HepG2 (cell line): ENCODE data around the gene NELFCD. TPM values are rescaled to one million over a fixed set of nuclear protein-coding genes. Genes with fewer than 3 reads are reported as not detected.

ENCODE experiments used
- CAMTA2 ChIP-seq: sonication (generic); formaldehyde crosslinking; IDR thresholded peaks from 2 replicates; pipeline ENCODE4 v1.4.0; 2020; ENCODE audit warnings: mild to moderate bottlenecking, missing genetic modification reagents, borderline replicate concordance
- HHEX ChIP-seq: IDR thresholded peaks from 2 replicates; pipeline ENCODE4 v1.6.1; 2016; ENCODE audit warnings: control low read depth
- ISX ChIP-seq: sonication (generic); formaldehyde crosslinking; conservative IDR thresholded peaks from 2 replicates; pipeline ENCODE4 v1.5.0; 2020; ENCODE audit warnings: missing genetic modification reagents
- SMARCE1 ChIP-seq: fragments of 450-650 bp; IDR thresholded peaks from 2 replicates; pipeline ENCODE4 v1.6.1; 2017; ENCODE audit warnings: borderline replicate concordance
- SRSF1 ChIP-seq: fragments of 200-400 bp; formaldehyde crosslinking; optimal IDR thresholded peaks from 2 replicates; pipeline ENCODE3; 2017; ENCODE audit warnings: mild to moderate bottlenecking, low read depth, low read length, moderate library complexity
- STAG1 ChIP-seq: sonication (generic); formaldehyde crosslinking; IDR thresholded peaks from 2 replicates; pipeline ENCODE4 v1.4.0; 2020; ENCODE audit warnings: missing genetic modification reagents
- THAP11 ChIP-seq: IDR thresholded peaks from 2 replicates; pipeline ENCODE4 v1.6.1; 2016; ENCODE audit warnings: missing biosample characterization, missing genetic modification reagents
- ZFP36L2 ChIP-seq: sonication (generic); formaldehyde crosslinking; IDR thresholded peaks from 2 replicates; pipeline ENCODE4 v1.4.0; 2020; ENCODE audit warnings: missing genetic modification reagents
- ZIK1 ChIP-seq: sonication (generic); formaldehyde crosslinking; IDR thresholded peaks from 2 replicates; pipeline ENCODE4 v1.5.0; 2020; ENCODE audit warnings: mild to moderate bottlenecking, low read depth, missing genetic modification reagents, borderline replicate concordance
- ZNF264 ChIP-seq: sonication (generic); formaldehyde crosslinking; IDR thresholded peaks from 2 replicates; pipeline ENCODE4 v1.4.0; 2020; ENCODE audit warnings: missing genetic modification reagents
- ZNF598 ChIP-seq: sonication (generic); formaldehyde crosslinking; IDR thresholded peaks from 2 replicates; pipeline ENCODE4 v1.5.1; 2020; ENCODE audit warnings: mild to moderate bottlenecking, missing genetic modification reagents, borderline replicate concordance
- polyA plus RNA-seq, 8 experiments: library from polyadenylated mRNA; depleted of rRNA in 3 of 8; stranded (reverse) in 7 of 8; unstranded in 1 of 8; fragments of >200 nt; fragmentation: Illumina TruSeq in 4 of 8; extraction: Trizol in 4 of 8; gene quantifications; 2 replicates each; pipeline versions ENCODE4 v1.2.1 to v1.2.3, GENCODE V29; 2011 to 2016; ENCODE audit warnings: low read depth in 4 of 8, missing spikeins in 1 of 8, mixed read lengths in 1 of 8; ENCODE audit not compliant: insufficient read depth in 1 of 8
- total RNA-seq, 5 experiments: library from RNA; depleted of rRNA; stranded (reverse); fragments of >200 nt; fragmentation: Illumina TruSeq; extraction: Trizol; gene quantifications; 2 replicates each; pipeline ENCODE4 v1.2.3, GENCODE V29; 2016; ENCODE audit warnings: low read depth in 1 of 5
- TF ChIP-seq, protein P1 (sequence below): sonication (generic); formaldehyde crosslinking; conservative IDR thresholded peaks from 2 replicates; pipeline ENCODE4 v1.4.0; 2020; ENCODE audit warnings: mild to moderate bottlenecking, missing genetic modification reagents, moderate library complexity
- TF ChIP-seq, protein P2 (sequence below): sonication (generic); formaldehyde crosslinking; conservative IDR thresholded peaks from 2 replicates; pipeline ENCODE4 v1.8.0; 2022; ENCODE audit warnings: low read depth, missing genetic modification reagents
- TF ChIP-seq, protein P3 (sequence below): sonication (generic); formaldehyde crosslinking; IDR thresholded peaks from 2 replicates; pipeline ENCODE4 v1.5.1; 2020; ENCODE audit warnings: mild to moderate bottlenecking, missing genetic modification reagents, borderline replicate concordance
- TF ChIP-seq, protein P4 (sequence below): sonication (generic); formaldehyde crosslinking; IDR thresholded peaks from 2 replicates; pipeline ENCODE4 v1.4.0; 2020; ENCODE audit warnings: missing genetic modification reagents

The NELFCD gene
- total and polyA plus RNA-seq, 2 of the 13 experiments (the other 11 are each of a cell fraction or from before 2014, with no cell fraction given), result 159 to 203 TPM

DNA sequence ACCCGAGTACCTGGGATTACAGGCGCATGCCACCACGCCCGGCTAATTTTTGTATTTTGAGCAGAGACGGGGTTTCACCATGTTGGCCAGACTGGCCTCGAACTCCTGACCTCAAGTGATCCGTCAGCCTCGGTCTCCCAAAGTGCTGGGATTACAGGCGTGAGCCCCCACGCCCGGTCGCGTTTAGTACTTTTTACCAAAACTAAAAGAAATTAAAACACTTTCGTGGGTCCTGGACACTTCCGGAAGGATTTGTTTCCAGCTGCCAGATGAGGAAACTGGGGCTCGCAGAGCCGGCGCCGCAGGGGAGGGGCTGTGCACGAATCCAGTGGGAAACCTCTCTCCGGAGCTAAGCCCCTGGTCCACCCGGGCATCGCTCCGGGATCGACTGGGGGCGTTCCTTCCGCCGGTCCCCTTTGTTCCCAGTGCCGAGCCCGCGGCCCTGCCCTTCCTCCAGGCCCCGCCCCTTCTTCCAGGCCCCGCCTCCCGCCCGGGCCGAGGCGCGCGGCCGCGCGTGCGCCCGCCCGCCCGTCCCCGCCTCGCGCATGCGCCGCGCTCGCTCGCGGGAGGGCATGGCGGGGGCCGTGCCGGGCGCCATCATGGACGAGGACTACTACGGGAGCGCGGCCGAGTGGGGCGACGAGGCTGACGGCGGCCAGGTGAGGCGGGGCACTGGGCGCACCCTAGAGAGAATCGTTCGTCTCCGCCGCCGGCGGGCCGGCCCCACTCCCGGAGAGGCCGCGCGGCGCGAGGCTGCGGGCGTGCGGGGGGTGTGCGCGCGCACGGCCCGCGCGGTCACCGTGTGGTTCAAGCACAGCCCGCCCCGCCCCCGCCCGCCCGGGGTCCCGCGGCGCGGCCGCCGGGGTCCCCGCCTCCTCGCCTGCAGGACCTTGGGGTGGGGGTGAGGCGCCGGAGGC is at the start of gene NELFCD (continued):
- TF ChIP-seq CAMTA2 (no peak), STAG1 (peak; percentile 29; the same call in 1 of the 2 replicates), ISX (CRISPR knock-in tag) (no peak), THAP11 (CRISPR knock-in tag) (peak; percentile 58), ZNF598 (CRISPR knock-in tag) (0 out of 2 replicates have a peak, but pooled peaks have one; percentile 70), SMARCE1 (no peak), SRSF1 (no peak), HHEX (CRISPR knock-in tag) (no peak), ZIK1 (CRISPR knock-in tag) (peak; percentile 80), ZNF264 (CRISPR knock-in tag) (0 out of 2 replicates have a peak, but pooled peaks have one; percentile 32), ZFP36L2 (no peak; the same call in 1 of the 2 replicates)
- TF ChIP-seq, protein P1, sequence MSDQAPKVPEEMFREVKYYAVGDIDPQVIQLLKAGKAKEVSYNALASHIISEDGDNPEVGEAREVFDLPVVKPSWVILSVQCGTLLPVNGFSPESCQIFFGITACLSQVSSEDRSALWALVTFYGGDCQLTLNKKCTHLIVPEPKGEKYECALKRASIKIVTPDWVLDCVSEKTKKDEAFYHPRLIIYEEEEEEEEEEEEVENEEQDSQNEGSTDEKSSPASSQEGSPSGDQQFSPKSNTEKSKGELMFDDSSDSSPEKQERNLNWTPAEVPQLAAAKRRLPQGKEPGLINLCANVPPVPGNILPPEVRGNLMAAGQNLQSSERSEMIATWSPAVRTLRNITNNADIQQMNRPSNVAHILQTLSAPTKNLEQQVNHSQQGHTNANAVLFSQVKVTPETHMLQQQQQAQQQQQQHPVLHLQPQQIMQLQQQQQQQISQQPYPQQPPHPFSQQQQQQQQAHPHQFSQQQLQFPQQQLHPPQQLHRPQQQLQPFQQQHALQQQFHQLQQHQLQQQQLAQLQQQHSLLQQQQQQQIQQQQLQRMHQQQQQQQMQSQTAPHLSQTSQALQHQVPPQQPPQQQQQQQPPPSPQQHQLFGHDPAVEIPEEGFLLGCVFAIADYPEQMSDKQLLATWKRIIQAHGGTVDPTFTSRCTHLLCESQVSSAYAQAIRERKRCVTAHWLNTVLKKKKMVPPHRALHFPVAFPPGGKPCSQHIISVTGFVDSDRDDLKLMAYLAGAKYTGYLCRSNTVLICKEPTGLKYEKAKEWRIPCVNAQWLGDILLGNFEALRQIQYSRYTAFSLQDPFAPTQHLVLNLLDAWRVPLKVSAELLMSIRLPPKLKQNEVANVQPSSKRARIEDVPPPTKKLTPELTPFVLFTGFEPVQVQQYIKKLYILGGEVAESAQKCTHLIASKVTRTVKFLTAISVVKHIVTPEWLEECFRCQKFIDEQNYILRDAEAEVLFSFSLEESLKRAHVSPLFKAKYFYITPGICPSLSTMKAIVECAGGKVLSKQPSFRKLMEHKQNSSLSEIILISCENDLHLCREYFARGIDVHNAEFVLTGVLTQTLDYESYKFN (CRISPR knock-in tag), result peak; percentile 48
- TF ChIP-seq, protein P2, sequence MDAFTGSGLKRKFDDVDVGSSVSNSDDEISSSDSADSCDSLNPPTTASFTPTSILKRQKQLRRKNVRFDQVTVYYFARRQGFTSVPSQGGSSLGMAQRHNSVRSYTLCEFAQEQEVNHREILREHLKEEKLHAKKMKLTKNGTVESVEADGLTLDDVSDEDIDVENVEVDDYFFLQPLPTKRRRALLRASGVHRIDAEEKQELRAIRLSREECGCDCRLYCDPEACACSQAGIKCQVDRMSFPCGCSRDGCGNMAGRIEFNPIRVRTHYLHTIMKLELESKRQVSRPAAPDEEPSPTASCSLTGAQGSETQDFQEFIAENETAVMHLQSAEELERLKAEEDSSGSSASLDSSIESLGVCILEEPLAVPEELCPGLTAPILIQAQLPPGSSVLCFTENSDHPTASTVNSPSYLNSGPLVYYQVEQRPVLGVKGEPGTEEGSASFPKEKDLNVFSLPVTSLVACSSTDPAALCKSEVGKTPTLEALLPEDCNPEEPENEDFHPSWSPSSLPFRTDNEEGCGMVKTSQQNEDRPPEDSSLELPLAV (CRISPR knock-in tag), result no peak
- TF ChIP-seq, protein P3, sequence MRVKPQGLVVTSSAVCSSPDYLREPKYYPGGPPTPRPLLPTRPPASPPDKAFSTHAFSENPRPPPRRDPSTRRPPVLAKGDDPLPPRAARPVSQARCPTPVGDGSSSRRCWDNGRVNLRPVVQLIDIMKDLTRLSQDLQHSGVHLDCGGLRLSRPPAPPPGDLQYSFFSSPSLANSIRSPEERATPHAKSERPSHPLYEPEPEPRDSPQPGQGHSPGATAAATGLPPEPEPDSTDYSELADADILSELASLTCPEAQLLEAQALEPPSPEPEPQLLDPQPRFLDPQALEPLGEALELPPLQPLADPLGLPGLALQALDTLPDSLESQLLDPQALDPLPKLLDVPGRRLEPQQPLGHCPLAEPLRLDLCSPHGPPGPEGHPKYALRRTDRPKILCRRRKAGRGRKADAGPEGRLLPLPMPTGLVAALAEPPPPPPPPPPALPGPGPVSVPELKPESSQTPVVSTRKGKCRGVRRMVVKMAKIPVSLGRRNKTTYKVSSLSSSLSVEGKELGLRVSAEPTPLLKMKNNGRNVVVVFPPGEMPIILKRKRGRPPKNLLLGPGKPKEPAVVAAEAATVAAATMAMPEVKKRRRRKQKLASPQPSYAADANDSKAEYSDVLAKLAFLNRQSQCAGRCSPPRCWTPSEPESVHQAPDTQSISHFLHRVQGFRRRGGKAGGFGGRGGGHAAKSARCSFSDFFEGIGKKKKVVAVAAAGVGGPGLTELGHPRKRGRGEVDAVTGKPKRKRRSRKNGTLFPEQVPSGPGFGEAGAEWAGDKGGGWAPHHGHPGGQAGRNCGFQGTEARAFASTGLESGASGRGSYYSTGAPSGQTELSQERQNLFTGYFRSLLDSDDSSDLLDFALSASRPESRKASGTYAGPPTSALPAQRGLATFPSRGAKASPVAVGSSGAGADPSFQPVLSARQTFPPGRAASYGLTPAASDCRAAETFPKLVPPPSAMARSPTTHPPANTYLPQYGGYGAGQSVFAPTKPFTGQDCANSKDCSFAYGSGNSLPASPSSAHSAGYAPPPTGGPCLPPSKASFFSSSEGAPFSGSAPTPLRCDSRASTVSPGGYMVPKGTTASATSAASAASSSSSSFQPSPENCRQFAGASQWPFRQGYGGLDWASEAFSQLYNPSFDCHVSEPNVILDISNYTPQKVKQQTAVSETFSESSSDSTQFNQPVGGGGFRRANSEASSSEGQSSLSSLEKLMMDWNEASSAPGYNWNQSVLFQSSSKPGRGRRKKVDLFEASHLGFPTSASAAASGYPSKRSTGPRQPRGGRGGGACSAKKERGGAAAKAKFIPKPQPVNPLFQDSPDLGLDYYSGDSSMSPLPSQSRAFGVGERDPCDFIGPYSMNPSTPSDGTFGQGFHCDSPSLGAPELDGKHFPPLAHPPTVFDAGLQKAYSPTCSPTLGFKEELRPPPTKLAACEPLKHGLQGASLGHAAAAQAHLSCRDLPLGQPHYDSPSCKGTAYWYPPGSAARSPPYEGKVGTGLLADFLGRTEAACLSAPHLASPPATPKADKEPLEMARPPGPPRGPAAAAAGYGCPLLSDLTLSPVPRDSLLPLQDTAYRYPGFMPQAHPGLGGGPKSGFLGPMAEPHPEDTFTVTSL (CRISPR knock-in tag), result no peak
- TF ChIP-seq, protein P4, sequence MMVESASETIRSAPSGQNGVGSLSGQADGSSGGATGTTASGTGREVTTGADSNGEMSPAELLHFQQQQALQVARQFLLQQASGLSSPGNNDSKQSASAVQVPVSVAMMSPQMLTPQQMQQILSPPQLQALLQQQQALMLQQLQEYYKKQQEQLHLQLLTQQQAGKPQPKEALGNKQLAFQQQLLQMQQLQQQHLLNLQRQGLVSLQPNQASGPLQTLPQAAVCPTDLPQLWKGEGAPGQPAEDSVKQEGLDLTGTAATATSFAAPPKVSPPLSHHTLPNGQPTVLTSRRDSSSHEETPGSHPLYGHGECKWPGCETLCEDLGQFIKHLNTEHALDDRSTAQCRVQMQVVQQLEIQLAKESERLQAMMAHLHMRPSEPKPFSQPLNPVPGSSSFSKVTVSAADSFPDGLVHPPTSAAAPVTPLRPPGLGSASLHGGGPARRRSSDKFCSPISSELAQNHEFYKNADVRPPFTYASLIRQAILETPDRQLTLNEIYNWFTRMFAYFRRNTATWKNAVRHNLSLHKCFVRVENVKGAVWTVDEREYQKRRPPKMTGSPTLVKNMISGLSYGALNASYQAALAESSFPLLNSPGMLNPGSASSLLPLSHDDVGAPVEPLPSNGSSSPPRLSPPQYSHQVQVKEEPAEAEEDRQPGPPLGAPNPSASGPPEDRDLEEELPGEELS, result peak; percentile 37; the same call in 1 of the 2 replicates
